ENCODE data around the gene EDA.

Gene EDA

DNA sequence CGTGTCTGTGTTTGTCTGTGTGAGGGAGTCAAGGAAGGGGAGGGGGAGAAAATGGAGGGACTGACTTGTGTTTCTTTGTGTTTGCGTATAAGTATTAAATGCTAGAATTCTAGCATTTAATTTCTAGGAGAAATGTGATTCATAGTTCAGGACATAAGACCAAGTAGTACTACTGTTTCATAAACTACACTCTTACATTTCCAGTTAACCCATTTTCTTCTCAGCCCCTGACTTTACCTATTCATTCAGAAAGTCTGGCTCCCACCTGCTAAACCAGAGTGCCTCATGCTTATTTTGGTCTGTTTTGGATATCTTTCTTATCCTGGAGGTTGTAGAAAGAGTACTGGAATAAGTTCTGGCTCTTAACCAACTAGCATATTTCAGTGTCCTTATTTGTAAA, 14.2 kb downstream of the EDA start:
- no peak for DNase-seq (ENCODE audit: low read depth)
- no peak for TF ChIP-seq CTCF (conservative IDR thresholded peaks at IDR 0.05; ENCODE audit: low read depth, low read length)

DNA sequence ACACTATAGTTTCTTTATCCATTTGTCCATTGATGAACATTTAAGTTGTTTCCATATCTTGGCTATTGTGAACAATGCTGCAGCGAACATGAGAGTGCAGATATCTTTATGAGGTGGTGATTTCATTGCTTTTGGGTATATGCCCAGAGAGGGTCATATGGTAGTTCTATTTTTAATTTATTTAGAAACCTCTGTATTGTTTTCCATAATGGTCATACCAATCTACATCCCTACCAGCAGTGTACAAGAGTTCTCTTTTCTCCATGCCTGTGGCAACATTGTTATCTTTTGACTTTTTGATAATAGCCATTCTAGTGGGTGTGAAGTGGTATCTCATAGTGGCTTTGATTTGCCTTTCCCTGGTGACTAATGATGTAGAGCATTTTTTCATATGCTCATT, 48.8 kb downstream of the EDA start:
- TF ChIP-seq CTCF (conservative IDR thresholded peaks at IDR 0.05; ENCODE audit: low read depth, low read length) = no peak
- peak; percentile 1 for DNase-seq (ENCODE audit: low read depth)
- H3K4me3 ChIP-seq (ENCODE audit: low read depth, low read length) = no peak overlapping the region

More for the DNA sequence above, 14.2 kb downstream of the EDA start:
- H3K4me3 ChIP-seq (ENCODE audit: low read depth, low read length) = no peak overlapping the region

- H3K4me3 ChIP-seq (ENCODE audit: low read depth, low read length) = no peak overlapping the region
- TF ChIP-seq CTCF (conservative IDR thresholded peaks at IDR 0.05; ENCODE audit: low read depth, low read length) = no peak
- DNase-seq (ENCODE audit: low read depth) = no peak
Observed at GRCh38 chrX:69670001-69670555, 54.2 kb downstream of the EDA start.

DNA sequence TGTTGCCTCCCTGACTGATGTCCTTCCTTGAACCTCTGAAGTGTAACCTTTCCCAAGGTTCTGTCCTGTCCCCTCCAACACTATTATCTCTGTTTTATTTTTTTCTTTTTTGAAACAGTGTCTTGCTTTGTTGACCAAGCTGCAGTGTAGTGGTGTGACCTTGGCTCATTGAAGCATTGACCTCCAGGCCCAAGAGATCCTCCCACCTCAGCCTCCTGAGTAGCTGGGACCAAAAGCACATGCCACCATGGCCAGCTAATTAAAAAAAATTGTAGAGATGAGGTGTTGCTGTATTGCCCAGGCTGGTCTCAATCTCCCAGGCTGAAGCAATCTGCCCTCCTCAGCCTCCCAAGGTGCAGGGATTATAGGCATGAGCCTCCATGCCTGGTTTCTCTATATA, 59.0 kb downstream of the EDA start:
- TF ChIP-seq CTCF (conservative IDR thresholded peaks at IDR 0.05; ENCODE audit: low read depth, low read length) = no peak
- no peak for DNase-seq (ENCODE audit: low read depth)
- no peak overlapping the region for H3K4me3 ChIP-seq (ENCODE audit: low read depth, low read length)

DNA sequence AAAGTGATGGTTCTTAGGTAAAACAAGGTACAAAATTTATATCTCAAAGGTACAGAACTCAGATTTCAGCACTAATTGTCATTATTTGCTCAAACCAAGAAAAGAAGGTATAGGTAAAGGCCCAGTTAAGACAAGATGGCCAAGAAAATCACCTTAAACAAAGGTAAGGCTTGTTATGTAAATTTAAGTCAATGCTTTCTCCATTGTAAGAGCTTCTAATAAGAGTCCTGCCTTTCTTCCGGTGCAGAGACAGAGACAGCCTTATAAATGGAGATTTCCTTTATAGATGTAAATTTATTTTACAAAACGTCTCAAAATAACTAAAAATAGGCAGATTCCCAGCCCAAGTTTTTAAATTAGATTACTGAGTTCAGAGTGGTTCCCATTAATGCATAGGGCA, 89.9 kb downstream of the EDA start:
- DNase-seq (ENCODE audit: low read depth) = no peak
- no peak overlapping the region for H3K4me3 ChIP-seq (ENCODE audit: low read depth, low read length)

GRCh38 chrX:69718102-69718501, 102.2 kb downstream of the EDA start:
- DNase-seq (ENCODE audit: low read depth) = no peak
- no peak overlapping the region for H3K4me3 ChIP-seq (ENCODE audit: low read depth, low read length)
- no peak for TF ChIP-seq CTCF (conservative IDR thresholded peaks at IDR 0.05; ENCODE audit: low read depth, low read length)

More for the DNA sequence above, 89.9 kb downstream of the EDA start:
- TF ChIP-seq CTCF (conservative IDR thresholded peaks at IDR 0.05; ENCODE audit: low read depth, low read length) = no peak

- H3K4me3 ChIP-seq (ENCODE audit: low read depth, low read length) = no peak overlapping the region
- DNase-seq (ENCODE audit: low read depth) = no peak
- no peak for TF ChIP-seq CTCF (conservative IDR thresholded peaks at IDR 0.05; ENCODE audit: low read depth, low read length)
Observed at GRCh38 chrX:69724307-69724706, 108.4 kb downstream of the EDA start.
